Glutamatergic neuron (in vitro differentiated cells): ENCODE measurements around the gene SHANK2. TPM values are rescaled to one million over a fixed set of nuclear protein-coding genes. Genes with fewer than 3 reads are reported as not detected.

Experiments used
- DNase-seq: peaks from one replicate; pipeline ENCODE4 v3.0.0; 2022
- H3K27ac Mint-ChIP-seq: one replicate; pipeline ENCODE4 v1.8.0; 2020; ENCODE audit warnings: mild to moderate bottlenecking, mixed read lengths, inconsistent platforms; ENCODE audit not compliant: unreplicated experiment
- H3K27me3 Mint-ChIP-seq: one replicate; pipeline ENCODE4 v1.8.0; 2020; ENCODE audit warnings: mild to moderate bottlenecking, moderate library complexity, mixed read lengths, inconsistent platforms; ENCODE audit not compliant: unreplicated experiment
- H3K36me3 Mint-ChIP-seq: one replicate; pipeline ENCODE4 v1.8.0; 2020; ENCODE audit warnings: mild to moderate bottlenecking, mixed read lengths, inconsistent platforms; ENCODE audit not compliant: unreplicated experiment
- H3K4me1 Mint-ChIP-seq: one replicate; pipeline ENCODE4 v1.8.0; 2020; ENCODE audit warnings: mild to moderate bottlenecking, low read depth, mixed read lengths, inconsistent platforms; ENCODE audit not compliant: unreplicated experiment
- H3K4me3 Mint-ChIP-seq: one replicate; pipeline ENCODE4 v1.8.0; 2020; ENCODE audit warnings: mild to moderate bottlenecking, mixed read lengths, inconsistent platforms; ENCODE audit not compliant: unreplicated experiment
- H3K9me3 Mint-ChIP-seq: one replicate; pipeline ENCODE4 v1.8.0; 2020; ENCODE audit warnings: mild to moderate bottlenecking, moderate library complexity, mixed read lengths, inconsistent platforms; ENCODE audit not compliant: unreplicated experiment
- CTCF ChIP-seq: fragments of 200-600 bp; sonication (generic); IDR thresholded peaks from one replicate; pipeline ENCODE4 v1.5.0; 2021; ENCODE audit not compliant: partially characterized antibody, unreplicated experiment
- total RNA-seq: library from RNA; stranded (reverse); fragmentation: NEBNext Ultra II Directional; extraction: Animal tissue kit (Norgen Biotek cat#: 25700); gene quantifications from one replicate; pipeline ENCODE4 v1.2.1, GENCODE V29; 2021; ENCODE audit not compliant: unreplicated experiment

The SHANK2 gene
- total RNA-seq, 1 donor from 2014 or later, result 23.0 TPM

GRCh38 chr11:71282581-71283351 is 30.4 kb upstream of the SHANK2 start:
- Mint-ChIP-seq H3K27me3 (no peaks in the 10 kb centered on the region), H3K27ac (no peak overlapping the region), H3K4me3 (no peak overlapping the region), H3K36me3 (no peaks in the 10 kb centered on the region), H3K9me3 (peaks cover 1% of the 10 kb centered on the region), H3K4me1 (peaks cover 3% of the 10 kb centered on the region)
- no peak for DNase-seq
- no peak for TF ChIP-seq CTCF

- DNase-seq, result no peak
- Mint-ChIP-seq H3K4me3 (no peak overlapping the region), H3K36me3 (no peaks in the 10 kb centered on the region), H3K9me3 (peaks cover 1% of the 10 kb centered on the region), H3K27me3 (no peaks in the 10 kb centered on the region), H3K4me1 (peaks cover 3% of the 10 kb centered on the region), H3K27ac (no peak overlapping the region)
- no peak for TF ChIP-seq CTCF
Observed at GRCh38 chr11:71281831-71282230, 29.5 kb upstream of the SHANK2 start.

- H3K4me3 Mint-ChIP-seq, result no peak overlapping the region
- H3K27me3 Mint-ChIP-seq, result no peaks in the 10 kb centered on the region
- H3K36me3 Mint-ChIP-seq, result no peaks in the 10 kb centered on the region
- no peak for TF ChIP-seq CTCF
- DNase-seq, result no peak
- H3K4me1 Mint-ChIP-seq, result peaks cover 3% of the 10 kb centered on the region
- no peak overlapping the region for H3K27ac Mint-ChIP-seq
- peaks cover 1% of the 10 kb centered on the region for H3K9me3 Mint-ChIP-seq
Observed at GRCh38 chr11:71281204-71281603, 28.8 kb upstream of the SHANK2 start.

- H3K36me3 Mint-ChIP-seq, result no peaks in the 10 kb centered on the region
- no peak for TF ChIP-seq CTCF
- no peaks in the 10 kb centered on the region for H3K9me3 Mint-ChIP-seq
- no peak overlapping the region for H3K4me3 Mint-ChIP-seq
- H3K27me3 Mint-ChIP-seq, result no peaks in the 10 kb centered on the region
- no peak for DNase-seq
- peaks cover 2% of the 10 kb centered on the region for H3K4me1 Mint-ChIP-seq
- H3K27ac Mint-ChIP-seq, result no peak overlapping the region
Observed at GRCh38 chr11:71279916-71280645, 27.7 kb upstream of the SHANK2 start.

GRCh38 chr11:71272161-71272560 is 19.8 kb upstream of the SHANK2 start:
- TF ChIP-seq CTCF, result no peak
- Mint-ChIP-seq H3K27me3 (no peaks in the 10 kb centered on the region), H3K4me1 (peaks cover 2% of the 10 kb centered on the region), H3K27ac (no peak overlapping the region), H3K9me3 (peaks cover 3% of the 10 kb centered on the region), H3K4me3 (no peak overlapping the region), H3K36me3 (peaks cover 13% of the 10 kb centered on the region)
- no peak for DNase-seq
